Tibial artery (tissue), 4 donors: ENCODE data around the gene ZBTB11.
"Not testable (repeated sequence)": the region's sequence is repeated elsewhere in the genome, so short reads cannot be mapped to it uniquely, and the experiment has no call there.

ENCODE experiments used
- DNase-seq, 2 donors: peaks; one replicate each; pipeline ENCODE4 v3.0.0-alpha.2; 2019
- H3K27ac ChIP-seq, 2 donors: fragments of 200-600 bp; sonication (generic) in 1 of 2; 1 replicate in 1 of 2; 2 replicates in 1 of 2; pipeline ENCODE4 v1.5.1; 2018 to 2019; ENCODE audit warnings: mild to moderate bottlenecking in 1 of 2
- H3K27me3 ChIP-seq, 2 donors: fragments of 200-600 bp; sonication (generic) in 1 of 2; one replicate each; pipeline versions ENCODE4 v1.5.1 to v1.6.0; 2016 to 2019
- H3K36me3 ChIP-seq, 3 donors: fragments of 200-600 bp; sonication (generic) in 2 of 3; one replicate each; pipeline ENCODE4 v1.5.1; 2016 to 2019; ENCODE audit warnings: mild to moderate bottlenecking in 2 of 3
- H3K4me1 ChIP-seq, 4 donors: fragments of 200-600 bp; sonication (generic) in 2 of 4; 1 replicate in 3 of 4; 2 replicates in 1 of 4; pipeline ENCODE4 v1.5.1; 2016 to 2019
- H3K4me3 ChIP-seq, 2 donors: fragments of 200-600 bp; sonication (generic) in 1 of 2; 1 replicate in 1 of 2; 2 replicates in 1 of 2; pipeline ENCODE4 v1.5.1; 2018 to 2019; ENCODE audit warnings: mild to moderate bottlenecking in 2 of 2
- H3K9me3 ChIP-seq, 3 donors: fragments of 200-600 bp; sonication (generic) in 1 of 3; one replicate each; pipeline ENCODE4 v1.5.1; 2016 to 2019
- intact Hi-C: fragments of 100-400 bp; cut with DNase I; formaldehyde crosslinking; loops from one replicate; pipeline ENCODE4 v1.15.0; 2023; ENCODE audit warnings: low total_unique reads
- TF ChIP-seq, protein P1 (sequence below), 2 experiments: fragments of 200-600 bp in 1 of 2; fragments of 450-650 bp in 1 of 2; IDR thresholded peaks; one replicate each; pipeline ENCODE4 v1.5.1; 2017 to 2019; ENCODE audit warnings: antibody characterized with exemption in 2 of 2, mild to moderate bottlenecking in 1 of 2, moderate library complexity in 1 of 2

The ZBTB11 gene

DNA sequence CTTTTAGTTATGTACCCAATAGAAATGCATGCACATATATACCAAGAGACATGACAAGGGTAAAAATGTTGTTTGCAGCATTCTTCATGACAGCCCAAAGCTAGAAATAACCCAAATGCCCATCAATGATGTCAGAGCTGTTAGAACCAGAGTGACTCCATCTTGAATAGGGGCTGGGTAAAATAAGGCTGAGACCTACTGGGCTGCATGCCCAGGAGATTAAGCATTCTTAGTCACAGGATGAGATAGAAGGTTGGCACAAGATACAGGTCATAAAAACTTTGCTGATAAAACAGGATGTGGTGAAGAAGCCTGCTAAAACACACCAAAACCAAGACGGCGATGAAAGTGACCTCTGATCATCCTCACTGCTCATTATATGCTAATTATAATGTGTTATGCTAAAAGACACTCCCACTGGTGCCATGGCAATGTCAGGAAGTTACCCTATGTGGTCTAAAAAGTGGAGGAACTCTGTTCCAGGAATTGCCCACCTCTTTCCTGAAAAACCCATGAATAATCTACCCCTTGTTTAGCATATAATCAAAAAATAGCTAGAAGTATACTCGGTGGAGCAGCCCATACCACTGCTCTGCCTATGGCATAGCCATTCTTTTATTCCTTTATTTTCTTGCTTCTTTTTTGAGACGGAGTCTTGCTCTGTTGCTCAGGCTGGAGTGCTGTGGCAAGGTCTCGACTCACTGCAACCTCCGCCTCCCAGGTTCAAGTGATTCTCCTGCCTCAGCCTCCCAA lies 32.9 kb downstream of the ZBTB11 start:
- Histone ChIP-seq H3K27me3 (no peaks in the 10 kb centered on the region), H3K9me3 (no peaks in the 10 kb centered on the region), H3K36me3 (peaks cover 2 to 17% (median 16%) of the 10 kb centered on the region in 3 donors), H3K27ac (no peak overlapping the region), H3K4me1 (peaks cover 0 to 5% (median 0%) of the 10 kb centered on the region in 4 donors), H3K4me3 (no peak overlapping the region)
- no peak for DNase-seq
- TF ChIP-seq, protein P1, sequence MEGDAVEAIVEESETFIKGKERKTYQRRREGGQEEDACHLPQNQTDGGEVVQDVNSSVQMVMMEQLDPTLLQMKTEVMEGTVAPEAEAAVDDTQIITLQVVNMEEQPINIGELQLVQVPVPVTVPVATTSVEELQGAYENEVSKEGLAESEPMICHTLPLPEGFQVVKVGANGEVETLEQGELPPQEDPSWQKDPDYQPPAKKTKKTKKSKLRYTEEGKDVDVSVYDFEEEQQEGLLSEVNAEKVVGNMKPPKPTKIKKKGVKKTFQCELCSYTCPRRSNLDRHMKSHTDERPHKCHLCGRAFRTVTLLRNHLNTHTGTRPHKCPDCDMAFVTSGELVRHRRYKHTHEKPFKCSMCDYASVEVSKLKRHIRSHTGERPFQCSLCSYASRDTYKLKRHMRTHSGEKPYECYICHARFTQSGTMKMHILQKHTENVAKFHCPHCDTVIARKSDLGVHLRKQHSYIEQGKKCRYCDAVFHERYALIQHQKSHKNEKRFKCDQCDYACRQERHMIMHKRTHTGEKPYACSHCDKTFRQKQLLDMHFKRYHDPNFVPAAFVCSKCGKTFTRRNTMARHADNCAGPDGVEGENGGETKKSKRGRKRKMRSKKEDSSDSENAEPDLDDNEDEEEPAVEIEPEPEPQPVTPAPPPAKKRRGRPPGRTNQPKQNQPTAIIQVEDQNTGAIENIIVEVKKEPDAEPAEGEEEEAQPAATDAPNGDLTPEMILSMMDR (IDR thresholded peaks at IDR 0.05) = no peak
- intact Hi-C loops = no loop called here

GRCh38 chr3:101643009-101643844 lies 33.7 kb downstream of the ZBTB11 start:
- H3K9me3 ChIP-seq = no peaks in the 10 kb centered on the region
- TF ChIP-seq, protein P1 (IDR thresholded peaks at IDR 0.05) = no peak
- peaks cover 0 to 9% (median 8%) of the 10 kb centered on the region in 3 donors for H3K36me3 ChIP-seq
- no peak overlapping the region for H3K27ac ChIP-seq
- no peak overlapping the region for H3K4me3 ChIP-seq
- no peak for DNase-seq
- H3K4me1 ChIP-seq = peaks cover 0 to 5% (median 0%) of the 10 kb centered on the region in 4 donors
- no peaks in the 10 kb centered on the region for H3K27me3 ChIP-seq
- intact Hi-C loops = no loop called here

DNA sequence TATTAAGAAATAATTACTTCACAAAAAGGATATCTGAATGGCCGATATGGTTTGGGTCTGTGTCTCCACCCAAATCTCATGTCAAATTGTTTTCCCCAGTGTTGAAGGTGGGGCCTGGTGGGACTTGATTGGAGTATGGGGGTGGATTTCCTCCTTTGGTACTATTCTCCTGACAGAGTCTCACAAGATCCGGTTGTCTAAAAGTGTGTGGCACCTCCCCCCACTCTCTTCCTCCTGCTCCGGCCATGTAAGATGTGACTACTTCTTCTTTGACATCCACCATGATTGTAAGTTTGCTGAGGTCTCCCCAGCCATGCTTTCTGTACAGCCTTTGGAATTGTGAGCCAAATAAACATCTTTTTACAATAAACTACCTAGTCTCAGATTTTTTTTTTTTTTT lies 34.5 kb downstream of the ZBTB11 start:
- Histone ChIP-seq H3K36me3 (peaks cover 0 to under 1% (median 0%) of the 10 kb centered on the region in 3 donors), H3K27ac (no peak overlapping the region), H3K4me3 (no peak overlapping the region), H3K27me3 (no peaks in the 10 kb centered on the region), H3K4me1 (peaks cover 0 to 5% (median 0%) of the 10 kb centered on the region in 4 donors), H3K9me3 (no peaks in the 10 kb centered on the region)
- DNase-seq = no peak
- intact Hi-C loops = no loop called here
- TF ChIP-seq, protein P1 (IDR thresholded peaks at IDR 0.05) = no peak

- H3K4me3 ChIP-seq, H3K9me3 ChIP-seq, H3K36me3 ChIP-seq, H3K4me1 ChIP-seq, DNase-seq, H3K27ac ChIP-seq, H3K27me3 ChIP-seq, intact Hi-C loops: not testable (repeated sequence)
Measured at GRCh38 chr3:101641397-101642115, 35.4 kb downstream of the ZBTB11 start.

GRCh38 chr3:101640256-101640655 lies 36.7 kb downstream of the ZBTB11 start:
- no peaks in the 10 kb centered on the region for H3K9me3 ChIP-seq
- H3K27me3 ChIP-seq = no peaks in the 10 kb centered on the region
- intact Hi-C loops = no loop called here

More at GRCh38 chr3:101640256-101640655, 36.7 kb downstream of the ZBTB11 start:
- Histone ChIP-seq H3K4me1 (peaks cover 0 to 12% (median 0%) of the 10 kb centered on the region in 4 donors), H3K4me3 (no peak overlapping the region), H3K36me3 (no peaks in the 10 kb centered on the region), H3K27ac (no peak overlapping the region)
- TF ChIP-seq, protein P1 (IDR thresholded peaks at IDR 0.05) = no peak
- DNase-seq = no peak
